22Rv1 (cell line): ENCODE data around the gene PROK1.

ENCODE experiments used
- CTCF ChIP-seq: fragments of 450-650 bp; IDR thresholded peaks from 2 replicates; pipeline ENCODE4 v1.5.1; 2017; ENCODE audit warnings: mild to moderate bottlenecking
- ZFX ChIP-seq: fragments of 450-650 bp; IDR thresholded peaks from 2 replicates; pipeline ENCODE4 v1.6.1; 2017; ENCODE audit warnings: antibody characterized with exemption, borderline replicate concordance

- TF ChIP-seq CTCF (no peak), ZFX (no peak)
Measured at GRCh38 chr1:110471131-110471530, 20.2 kb downstream of the PROK1 start.
